T-helper 17 cell (primary cell): ENCODE measurements around the gene PRPF6. TPM values are rescaled to one million over a fixed set of nuclear protein-coding genes. Genes with fewer than 3 reads are reported as not detected.

Experiments
- ATAC-seq: fragments of 150-1000 bp; cut with Tn5 transposase; 2 replicates; pipeline ENCODE4 v1.10.0; 2021; ENCODE audit warnings: mild to moderate bottlenecking, moderate library complexity
- DNase-seq, 3 donors: peaks; one replicate each; pipeline versions ENCODE4 v3.0.0 to v3.0.0-alpha.2; 2020 to 2021
- H3K9me3 ChIP-seq: one replicate; pipeline ENCODE4 v1.7.0; 2013; ENCODE audit warnings: low read length, mild to moderate bottlenecking; ENCODE audit not compliant: control insufficient read depth, poor library complexity, severe bottlenecking
- H3K27ac Mint-ChIP-seq: one replicate; pipeline ENCODE4 v1.8.0; 2022; ENCODE audit warnings: mild to moderate bottlenecking, moderate library complexity, mixed read lengths
- H3K27me3 Mint-ChIP-seq: one replicate; pipeline ENCODE4 v1.8.0; 2022; ENCODE audit warnings: mixed read lengths
- H3K36me3 Mint-ChIP-seq: one replicate; pipeline ENCODE4 v1.8.0; 2022; ENCODE audit warnings: low read depth, mixed read lengths
- H3K4me1 Mint-ChIP-seq: one replicate; pipeline ENCODE4 v1.8.0; 2022; ENCODE audit warnings: mild to moderate bottlenecking, mixed read lengths
- H3K4me3 Mint-ChIP-seq: one replicate; pipeline ENCODE4 v1.8.0; 2022; ENCODE audit warnings: mild to moderate bottlenecking, moderate library complexity, mixed read lengths
- total RNA-seq, 4 donors: library from RNA in 2 of 4; stranded (reverse) in 2 of 4; gene quantifications; one replicate each; pipeline ENCODE4 v1.2.3 and lab custom pipeline; 2022 to 2026

The PRPF6 gene, protein sequence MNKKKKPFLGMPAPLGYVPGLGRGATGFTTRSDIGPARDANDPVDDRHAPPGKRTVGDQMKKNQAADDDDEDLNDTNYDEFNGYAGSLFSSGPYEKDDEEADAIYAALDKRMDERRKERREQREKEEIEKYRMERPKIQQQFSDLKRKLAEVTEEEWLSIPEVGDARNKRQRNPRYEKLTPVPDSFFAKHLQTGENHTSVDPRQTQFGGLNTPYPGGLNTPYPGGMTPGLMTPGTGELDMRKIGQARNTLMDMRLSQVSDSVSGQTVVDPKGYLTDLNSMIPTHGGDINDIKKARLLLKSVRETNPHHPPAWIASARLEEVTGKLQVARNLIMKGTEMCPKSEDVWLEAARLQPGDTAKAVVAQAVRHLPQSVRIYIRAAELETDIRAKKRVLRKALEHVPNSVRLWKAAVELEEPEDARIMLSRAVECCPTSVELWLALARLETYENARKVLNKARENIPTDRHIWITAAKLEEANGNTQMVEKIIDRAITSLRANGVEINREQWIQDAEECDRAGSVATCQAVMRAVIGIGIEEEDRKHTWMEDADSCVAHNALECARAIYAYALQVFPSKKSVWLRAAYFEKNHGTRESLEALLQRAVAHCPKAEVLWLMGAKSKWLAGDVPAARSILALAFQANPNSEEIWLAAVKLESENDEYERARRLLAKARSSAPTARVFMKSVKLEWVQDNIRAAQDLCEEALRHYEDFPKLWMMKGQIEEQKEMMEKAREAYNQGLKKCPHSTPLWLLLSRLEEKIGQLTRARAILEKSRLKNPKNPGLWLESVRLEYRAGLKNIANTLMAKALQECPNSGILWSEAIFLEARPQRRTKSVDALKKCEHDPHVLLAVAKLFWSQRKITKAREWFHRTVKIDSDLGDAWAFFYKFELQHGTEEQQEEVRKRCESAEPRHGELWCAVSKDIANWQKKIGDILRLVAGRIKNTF
- total RNA-seq, result 10 to 100 TPM; 63.8 to 64.9 TPM
- total RNA-seq (lab: John Stamatoyannopoulos, UW), result 93.5 to 179 reads per million in 2 donors

DNA sequence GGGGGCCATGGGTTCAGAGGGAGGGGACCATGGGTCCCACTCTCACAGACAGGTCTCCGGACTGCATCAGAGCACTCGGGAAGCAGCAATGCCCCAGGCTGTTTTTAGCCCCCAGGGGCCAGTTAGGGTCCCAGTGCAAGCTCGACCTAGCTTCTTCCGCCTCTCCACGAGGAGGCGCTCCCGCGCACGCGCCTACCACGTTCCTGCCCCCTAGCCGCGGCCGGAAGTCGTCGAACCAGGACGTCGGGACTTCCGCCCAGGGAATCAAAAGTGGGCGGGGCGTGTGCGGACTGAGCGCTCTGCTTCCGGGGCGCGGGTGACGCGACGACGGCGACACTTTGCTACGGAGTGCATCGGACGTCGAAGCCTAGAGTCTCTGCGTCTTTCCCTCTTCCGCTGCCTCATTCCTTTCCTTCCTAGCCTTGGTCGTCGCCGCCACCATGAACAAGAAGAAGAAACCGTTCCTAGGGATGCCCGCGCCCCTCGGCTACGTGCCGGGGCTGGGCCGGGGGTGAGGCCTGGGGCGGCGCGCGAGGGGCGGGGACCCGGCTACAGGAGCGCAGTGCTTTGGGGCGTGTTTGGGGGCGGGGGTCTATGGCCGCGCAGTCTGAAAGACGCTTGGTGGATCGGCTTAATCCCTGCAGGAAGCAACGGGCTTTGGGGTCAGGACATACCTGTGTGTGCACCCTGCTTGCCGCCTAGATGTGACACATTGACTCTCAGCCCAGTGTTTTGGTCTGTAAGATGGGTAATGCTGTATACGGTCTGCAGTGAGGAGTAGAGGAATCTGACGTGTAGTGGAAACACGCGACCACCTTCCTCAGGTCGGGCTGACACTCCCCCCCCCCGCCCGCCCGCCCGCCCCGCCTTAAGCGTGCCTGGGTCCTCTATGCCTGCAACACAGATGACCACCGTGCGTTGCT, at the start of gene PRPF6:
TSS of gene PRPF6 (plus strand) at position 327 of the 923 bp plus-strand sequence. CDS start at position 441, 114 bp downstream.
- ATAC-seq, result peak; percentile 73
- H3K4me1 Mint-ChIP-seq, result peaks cover 52% of the 10 kb centered on the region

DNA sequence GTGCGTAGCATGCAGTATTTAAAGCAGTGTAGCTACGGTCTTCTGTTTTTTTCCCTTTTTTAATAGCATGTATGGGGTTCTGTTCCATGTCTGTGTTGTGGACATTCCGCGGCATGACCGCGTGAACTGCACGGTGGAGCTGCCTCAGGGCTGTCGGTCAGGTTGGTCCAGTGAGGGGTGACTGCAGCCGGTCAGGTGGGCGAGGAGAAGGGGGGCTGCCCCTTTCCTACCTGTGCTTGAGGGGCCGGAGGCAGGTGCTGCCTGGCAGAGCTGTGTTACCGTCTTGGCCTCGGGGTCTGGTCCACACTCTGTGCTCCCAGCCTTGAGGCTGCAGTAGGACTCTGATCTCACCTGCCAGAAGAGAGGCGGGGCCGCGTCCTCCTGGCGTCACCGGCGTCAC, 49.2 kb upstream of the PRPF6 start:
- peaks cover 12% of the 10 kb centered on the region for H3K4me1 Mint-ChIP-seq

More for the DNA sequence above, at the start of gene PRPF6:
- Mint-ChIP-seq H3K36me3 (peaks cover 10% of the 10 kb centered on the region), H3K4me3 (peak within 1 kb of the TSS; percentile 96), H3K27ac (peak within 1 kb of the TSS; percentile 92), H3K27me3 (no peaks in the 10 kb centered on the region)
- DNase-seq, result peak; percentile 91 to 94 (median 93)
- no peaks in the 10 kb centered on the region for H3K9me3 ChIP-seq

DNA sequence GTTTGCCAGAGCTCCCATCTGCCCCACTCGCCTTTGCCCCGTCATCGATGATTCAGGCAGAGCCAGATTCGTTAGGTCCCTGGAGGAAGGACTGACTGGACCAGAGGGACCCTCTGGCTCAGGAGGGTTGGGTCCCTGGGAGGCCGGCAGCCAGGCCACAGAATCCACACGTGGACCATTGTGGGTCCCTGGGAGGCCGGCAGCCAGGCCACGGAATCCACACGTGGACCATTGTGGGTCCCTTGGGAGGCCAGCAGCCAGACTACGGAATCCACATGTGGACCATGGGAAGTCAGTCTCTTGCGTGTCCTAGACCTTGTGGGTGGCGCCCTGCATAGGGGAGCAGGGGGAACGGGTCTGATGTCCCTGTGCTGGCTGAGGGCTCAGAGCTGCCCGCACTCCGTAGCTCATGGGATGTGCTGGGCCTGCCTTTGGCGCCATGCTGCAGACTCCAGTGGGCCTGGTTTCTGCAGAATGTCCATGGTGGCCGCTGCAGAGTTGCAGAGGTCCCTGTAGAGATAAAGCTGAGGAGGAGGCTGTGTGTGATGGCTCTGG, 48.2 kb upstream of the PRPF6 start:
- Mint-ChIP-seq H3K27ac (peak overlapping the region; percentile 67), H3K4me3 (no peak overlapping the region), H3K4me1 (peaks cover 12% of the 10 kb centered on the region), H3K36me3 (no peaks in the 10 kb centered on the region), H3K27me3 (no peaks in the 10 kb centered on the region)
- no peaks in the 10 kb centered on the region for H3K9me3 ChIP-seq
- ATAC-seq (no peak), DNase-seq (no peak)

More for the DNA sequence above, 49.2 kb upstream of the PRPF6 start:
- no peaks in the 10 kb centered on the region for H3K27me3 Mint-ChIP-seq
- ATAC-seq, result no peak
- H3K9me3 ChIP-seq, result no peaks in the 10 kb centered on the region
- no peaks in the 10 kb centered on the region for H3K36me3 Mint-ChIP-seq
- no peak overlapping the region for H3K4me3 Mint-ChIP-seq
- no peak for DNase-seq
- H3K27ac Mint-ChIP-seq, result peak overlapping the region; percentile 67

DNA sequence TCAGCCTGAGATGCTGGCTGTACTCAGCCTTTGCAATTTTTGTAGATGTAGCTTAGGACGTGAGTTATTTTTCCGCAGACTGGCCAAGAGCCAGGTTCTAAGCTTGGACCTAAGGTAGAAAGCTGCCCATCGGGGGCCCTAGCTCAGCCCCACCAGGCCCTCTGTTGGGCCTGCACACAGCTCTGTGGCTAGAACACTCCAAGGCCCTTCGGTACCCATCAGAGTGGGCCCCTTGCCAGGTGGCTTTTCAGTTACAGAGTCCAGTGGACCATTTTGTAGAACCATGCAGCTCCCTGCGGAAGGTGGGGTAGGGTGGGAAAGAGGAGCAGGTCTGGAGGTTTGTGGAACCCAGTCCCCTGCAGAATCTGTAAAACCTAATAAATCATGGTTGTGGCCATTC, 47.3 kb upstream of the PRPF6 start:
- ATAC-seq (no peak), DNase-seq (no peak)
- H3K4me3 Mint-ChIP-seq, result no peak overlapping the region
- H3K36me3 Mint-ChIP-seq, result no peaks in the 10 kb centered on the region
- peaks cover 12% of the 10 kb centered on the region for H3K4me1 Mint-ChIP-seq
- H3K9me3 ChIP-seq, result no peaks in the 10 kb centered on the region
- no peaks in the 10 kb centered on the region for H3K27me3 Mint-ChIP-seq
- H3K27ac Mint-ChIP-seq, result no peak overlapping the region

DNA sequence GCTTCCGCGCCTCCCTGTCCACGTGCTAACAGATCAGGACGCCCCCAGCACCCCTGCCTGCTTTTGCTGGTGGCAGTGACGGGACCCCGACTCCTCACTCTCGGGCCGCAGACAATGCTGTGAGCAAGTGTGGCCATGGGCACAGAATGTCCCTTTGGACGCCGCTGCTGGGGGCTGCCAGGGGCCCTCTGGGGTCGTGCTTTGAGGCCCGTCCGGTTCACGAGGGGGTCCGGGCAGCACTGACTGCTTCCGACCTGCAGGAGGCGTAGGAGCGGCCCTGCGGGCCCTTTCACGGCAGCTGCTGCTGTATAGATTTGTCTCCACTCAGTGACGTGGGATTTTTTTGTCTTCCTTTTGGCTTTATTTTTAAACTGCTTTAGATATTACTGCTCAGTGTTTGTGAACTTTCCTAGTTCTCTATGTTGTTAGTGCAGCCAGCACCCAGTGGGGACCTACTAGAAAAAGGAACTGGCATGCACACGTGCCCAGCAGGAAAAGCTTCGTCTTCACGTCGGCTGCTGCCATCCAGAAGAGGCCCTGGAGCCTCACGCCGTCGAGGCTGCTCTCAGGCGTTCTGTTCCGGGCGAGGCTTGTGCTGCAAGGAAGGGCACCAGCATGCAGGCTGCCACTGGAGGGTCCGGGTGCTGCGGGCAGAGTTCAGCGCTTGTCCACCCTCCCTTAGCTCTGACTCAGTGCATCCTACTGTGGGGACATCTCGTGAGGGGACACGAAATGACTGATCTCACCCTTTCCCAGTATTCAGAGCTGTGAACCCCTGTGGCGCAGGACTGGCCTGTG, 46.5 kb upstream of the PRPF6 start:
- Mint-ChIP-seq H3K27me3 (no peaks in the 10 kb centered on the region), H3K36me3 (no peaks in the 10 kb centered on the region), H3K4me1 (peaks cover 12% of the 10 kb centered on the region), H3K27ac (peak overlapping the region; percentile 39), H3K4me3 (no peak overlapping the region)
- H3K9me3 ChIP-seq, result no peaks in the 10 kb centered on the region
- ATAC-seq (no peak), DNase-seq (no peak)

DNA sequence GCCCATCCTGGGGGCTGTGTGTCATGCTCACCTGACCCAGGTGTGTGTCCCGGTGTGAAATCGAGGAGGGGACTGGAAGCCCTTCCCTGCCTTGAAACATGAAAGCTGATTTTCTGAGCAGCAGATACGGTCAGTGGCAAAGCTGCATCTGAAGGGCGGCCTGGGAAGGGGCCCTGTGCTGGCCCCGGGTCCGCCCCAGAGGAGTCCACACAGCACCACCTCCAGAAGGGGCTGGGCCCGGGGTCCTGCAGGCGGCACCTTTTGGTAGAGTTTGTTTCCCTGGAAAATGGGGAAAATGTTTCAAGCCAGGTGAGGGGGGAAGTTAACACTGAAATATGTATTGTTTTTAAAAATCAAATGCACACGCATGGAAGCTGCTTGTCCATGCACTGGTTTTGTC, 45.5 kb upstream of the PRPF6 start:
- H3K4me3 Mint-ChIP-seq, result no peak overlapping the region
- peaks cover 12% of the 10 kb centered on the region for H3K4me1 Mint-ChIP-seq
- no peak overlapping the region for H3K27ac Mint-ChIP-seq
- no peak for ATAC-seq
- H3K27me3 Mint-ChIP-seq, result no peaks in the 10 kb centered on the region
- no peaks in the 10 kb centered on the region for H3K36me3 Mint-ChIP-seq
- DNase-seq, result no peak
- H3K9me3 ChIP-seq, result no peaks in the 10 kb centered on the region

DNA sequence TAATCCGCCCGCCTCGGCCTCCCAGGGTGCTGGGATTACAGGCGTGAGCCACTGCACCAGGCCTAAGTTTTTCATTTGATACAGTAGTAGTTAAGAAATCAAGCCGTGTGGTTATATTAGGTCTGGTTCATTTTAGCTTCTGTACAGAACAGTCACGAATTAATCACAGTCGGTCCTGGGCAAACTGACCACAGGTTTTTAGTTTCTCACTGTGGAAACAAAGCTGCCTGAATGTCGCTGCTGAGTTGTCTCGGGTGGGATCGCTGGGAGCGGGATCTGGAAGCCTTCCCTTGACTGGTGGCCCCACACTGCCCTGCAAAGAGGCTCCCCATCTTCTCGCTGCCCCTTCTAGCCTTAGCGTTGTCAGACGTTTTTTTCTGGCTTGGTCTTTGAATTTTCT, 43.3 kb upstream of the PRPF6 start:
- no peak overlapping the region for H3K27ac Mint-ChIP-seq
- no peak overlapping the region for H3K4me3 Mint-ChIP-seq
- H3K9me3 ChIP-seq, result no peaks in the 10 kb centered on the region
- peaks cover 17% of the 10 kb centered on the region for H3K4me1 Mint-ChIP-seq
- DNase-seq, result no peak
- no peaks in the 10 kb centered on the region for H3K27me3 Mint-ChIP-seq
- ATAC-seq, result no peak
- H3K36me3 Mint-ChIP-seq, result peaks cover 2% of the 10 kb centered on the region

DNA sequence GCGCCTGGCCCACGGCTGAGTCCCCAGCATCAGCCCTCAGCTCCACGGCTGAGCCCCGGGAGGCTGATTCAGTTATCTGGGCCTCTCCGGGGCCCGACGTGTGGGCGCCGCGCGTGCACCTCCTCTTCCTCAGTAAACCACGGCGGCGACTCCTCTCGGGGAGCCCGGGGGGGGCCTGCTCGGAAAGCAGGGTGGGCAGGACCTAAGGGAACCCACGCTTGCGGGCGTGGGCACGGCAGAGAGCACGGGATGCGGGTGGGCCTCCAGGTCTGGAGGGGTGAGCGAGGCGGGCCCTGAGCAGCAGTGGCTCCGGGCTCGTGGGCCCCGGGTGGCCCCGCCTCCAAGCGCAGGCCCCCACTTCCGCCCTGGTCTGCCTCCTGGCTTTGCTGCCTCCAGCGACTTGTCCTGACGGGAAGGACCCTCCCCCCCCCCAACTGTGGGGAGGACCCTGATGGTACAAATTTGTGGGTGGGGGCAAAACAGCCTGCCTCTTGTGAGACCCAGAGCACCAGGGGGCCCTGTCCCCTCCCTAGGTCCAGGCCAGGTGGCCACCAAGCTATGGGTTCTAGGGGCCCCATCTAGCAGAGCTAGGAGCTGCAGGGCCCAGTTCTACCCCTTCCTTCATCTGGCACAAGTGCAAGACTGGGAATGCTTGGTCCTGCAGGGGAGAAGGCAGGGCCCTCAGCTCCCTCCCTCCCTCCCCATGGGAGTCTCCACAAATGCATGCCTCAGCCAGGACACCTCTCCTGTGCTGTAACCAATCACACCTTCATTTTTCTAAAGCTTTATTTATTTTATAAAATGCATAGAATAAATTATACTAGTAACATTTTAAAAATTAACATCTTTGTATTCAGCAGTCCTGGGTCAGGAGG, 41.6 kb upstream of the PRPF6 start:
- no peaks in the 10 kb centered on the region for H3K9me3 ChIP-seq
- H3K27ac Mint-ChIP-seq, result no peak overlapping the region
- peaks cover 15% of the 10 kb centered on the region for H3K4me1 Mint-ChIP-seq
- peaks cover 2% of the 10 kb centered on the region for H3K36me3 Mint-ChIP-seq
- H3K4me3 Mint-ChIP-seq, result no peak overlapping the region
- DNase-seq, result no peak
- ATAC-seq, result no peak
- no peaks in the 10 kb centered on the region for H3K27me3 Mint-ChIP-seq

DNA sequence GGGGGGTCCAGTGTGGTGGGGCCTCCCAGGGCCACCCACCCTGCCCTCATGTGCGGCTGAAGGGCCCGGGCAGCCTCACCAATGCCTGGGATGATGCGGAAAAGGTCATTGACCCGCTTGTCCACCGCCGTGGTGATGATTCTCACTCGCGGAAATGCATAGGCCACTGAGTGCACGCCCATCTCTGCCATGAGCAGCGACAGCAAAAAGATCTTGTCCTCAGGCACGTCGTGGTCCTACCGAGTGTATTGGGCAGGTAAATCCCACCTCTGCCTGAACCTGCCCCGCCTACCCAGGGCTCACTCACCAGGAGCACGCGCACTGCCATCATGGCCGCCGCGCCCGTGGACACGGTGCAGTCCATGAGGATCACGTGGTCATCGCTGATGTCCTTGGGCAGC, 40.9 kb upstream of the PRPF6 start:
- ATAC-seq (no peak), DNase-seq (no peak)
- H3K27ac Mint-ChIP-seq, result no peak overlapping the region
- H3K4me3 Mint-ChIP-seq, result no peak overlapping the region
- no peaks in the 10 kb centered on the region for H3K9me3 ChIP-seq
- no peaks in the 10 kb centered on the region for H3K27me3 Mint-ChIP-seq
- peaks cover 8% of the 10 kb centered on the region for H3K4me1 Mint-ChIP-seq
- peaks cover 2% of the 10 kb centered on the region for H3K36me3 Mint-ChIP-seq

DNA sequence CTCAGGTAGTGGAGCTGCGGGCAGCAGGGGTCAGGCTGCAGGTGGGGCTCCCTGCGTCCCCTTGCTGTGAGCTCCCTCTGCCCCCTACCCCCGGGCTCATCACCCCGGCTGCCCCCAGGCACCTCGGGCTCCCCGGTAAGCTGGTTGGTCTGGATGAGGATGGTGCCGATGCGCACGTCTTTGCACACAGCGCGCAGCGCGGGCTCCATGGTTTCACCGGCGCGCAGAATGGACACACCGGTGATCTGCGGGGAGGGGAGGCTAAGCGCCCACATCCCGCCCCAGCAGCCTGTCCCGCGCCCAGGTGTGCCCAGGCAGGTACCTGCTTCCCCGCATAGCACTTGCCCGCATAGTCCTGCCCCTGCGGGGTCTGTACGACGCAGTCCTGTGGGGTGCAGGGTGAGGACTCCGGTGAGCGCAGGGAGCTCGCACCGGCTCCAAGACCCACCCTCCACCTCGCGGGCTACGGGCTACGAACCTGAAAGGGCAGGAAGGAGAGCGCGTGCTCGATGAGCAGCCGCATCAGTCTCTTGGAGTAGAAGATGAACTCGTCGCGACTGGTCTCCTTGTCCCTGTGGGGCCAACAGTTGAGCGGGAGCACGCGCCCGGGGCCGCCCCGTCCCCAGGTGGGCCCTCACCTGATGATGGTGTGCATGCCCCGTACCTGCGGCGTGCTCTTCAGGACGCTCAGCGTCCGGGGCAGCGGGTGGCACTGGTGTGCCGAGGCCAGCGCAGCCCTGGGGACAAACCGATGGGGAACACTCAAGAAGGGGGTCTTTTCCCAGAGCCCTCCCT, 40.3 kb upstream of the PRPF6 start:
- H3K4me3 Mint-ChIP-seq, result peak overlapping the region; percentile 12

More for the DNA sequence above, 40.3 kb upstream of the PRPF6 start:
- no peak for ATAC-seq
- Mint-ChIP-seq H3K36me3 (peaks cover 2% of the 10 kb centered on the region), H3K27me3 (no peaks in the 10 kb centered on the region), H3K27ac (no peak overlapping the region), H3K4me1 (peaks cover 7% of the 10 kb centered on the region)
- H3K9me3 ChIP-seq, result no peaks in the 10 kb centered on the region
- DNase-seq, result no peak
